HG02571 (cell line): ENCODE measurements around the gene TSPAN12.

ENCODE experiments used
- ATAC-seq: cut with Tn5 transposase; IDR thresholded peaks from one replicate; pipeline ENCODE4 v1.9.1; 2021; ENCODE audit warnings: mild to moderate bottlenecking, moderate library complexity; ENCODE audit not compliant: unreplicated experiment

TSPAN12 gene

GRCh38 chr7:120760050-120760449, 97.9 kb downstream of the TSPAN12 start:
- ATAC-seq: peak; percentile 77

GRCh38 chr7:120743128-120743527, 114.8 kb downstream of the TSPAN12 start:
- ATAC-seq: no peak

GRCh38 chr7:120742372-120742771, 115.6 kb downstream of the TSPAN12 start:
- no peak for ATAC-seq

GRCh38 chr7:120741371-120742042, 116.4 kb downstream of the TSPAN12 start:
- no peak for ATAC-seq

GRCh38 chr7:120740348-120740747, 117.6 kb downstream of the TSPAN12 start:
- ATAC-seq: no peak

- no peak for ATAC-seq
These were observed 119.1 kb downstream of the TSPAN12 start for GRCh38 chr7:120738816-120739215.
